H9 (cell line): ENCODE results near the gene KMT2C. TPM values are rescaled to one million over a fixed set of nuclear protein-coding genes. Genes with fewer than 3 reads are reported as not detected.

Experiments
- DNase-seq: peaks from one replicate; pipeline ENCODE4 v3.0.0-alpha.2; 2017
- H2AFZ ChIP-seq: one replicate; pipeline ENCODE4 v1.6.1; 2013; ENCODE audit warnings: mild to moderate bottlenecking, low read length, control low read depth, moderate library complexity
- H2AK5ac ChIP-seq: 2 replicates; pipeline ENCODE4 v1.6.1; 2013; ENCODE audit warnings: low read length, control low read depth, mixed read lengths; ENCODE audit not compliant: insufficient read length
- H2BK120ac ChIP-seq: one replicate; pipeline ENCODE4 v1.6.1; 2013; ENCODE audit warnings: low read depth, mild to moderate bottlenecking, low read length, control low read depth, inconsistent platforms; ENCODE audit not compliant: poor library complexity, severe bottlenecking
- H2BK12ac ChIP-seq: 2 replicates; pipeline ENCODE4 v1.6.1; 2013; ENCODE audit warnings: low read length, control low read depth, mixed read lengths, low read depth; ENCODE audit not compliant: insufficient read length
- H2BK15ac ChIP-seq: 2 replicates; pipeline ENCODE4 v1.6.1; 2013; ENCODE audit warnings: low read depth, low read length, control low read depth
- H2BK20ac ChIP-seq: one replicate; pipeline ENCODE4 v1.6.1; 2013; ENCODE audit warnings: low read depth, mild to moderate bottlenecking, low read length, control low read depth, inconsistent platforms; ENCODE audit not compliant: poor library complexity, severe bottlenecking
- H2BK5ac ChIP-seq: 2 replicates; pipeline ENCODE4 v1.6.1; 2013; ENCODE audit warnings: low read length, control low read depth, mixed read lengths; ENCODE audit not compliant: insufficient read length
- H3K14ac ChIP-seq: 2 replicates; pipeline ENCODE4 v1.6.1; 2013; ENCODE audit warnings: low read length, control low read depth; ENCODE audit not compliant: insufficient read depth
- H3K18ac ChIP-seq: 2 replicates; pipeline ENCODE4 v1.6.1; 2013; ENCODE audit warnings: low read depth, mild to moderate bottlenecking, mixed read lengths, low read length, control low read depth; ENCODE audit not compliant: insufficient read length
- H3K23ac ChIP-seq: 2 replicates; pipeline ENCODE4 v1.6.1; 2013; ENCODE audit warnings: low read length, control low read depth, mixed read lengths, low read depth; ENCODE audit not compliant: insufficient read length
- H3K23me2 ChIP-seq: 2 replicates; pipeline ENCODE4 v1.6.1; 2013; ENCODE audit warnings: low read depth, mild to moderate bottlenecking, mixed read lengths, low read length, control low read depth; ENCODE audit not compliant: insufficient read length, poor library complexity, severe bottlenecking
- H3K27ac ChIP-seq: 2 replicates; pipeline ENCODE4 v1.5.1; 2013; ENCODE audit warnings: low read length, control low read depth, mixed read lengths, low read depth; ENCODE audit not compliant: insufficient read length
- H3K27me3 ChIP-seq: 2 replicates; pipeline ENCODE4 v1.6.1; 2013; ENCODE audit warnings: low read length, control low read depth, inconsistent platforms; ENCODE audit not compliant: insufficient read depth
- H3K4ac ChIP-seq: 2 replicates; pipeline ENCODE4 v1.6.1; 2013; ENCODE audit warnings: low read depth, mild to moderate bottlenecking, control low read depth, inconsistent platforms, low read length, moderate library complexity
- H3K4me1 ChIP-seq: 2 replicates; pipeline ENCODE4 v1.6.1; 2013; ENCODE audit warnings: low read length, control low read depth, inconsistent platforms; ENCODE audit not compliant: insufficient read depth
- H3K4me2 ChIP-seq: 2 replicates; pipeline ENCODE4 v1.6.1; 2013; ENCODE audit warnings: low read length, control low read depth, mixed read lengths; ENCODE audit not compliant: insufficient read length, insufficient read depth
- H3K56ac ChIP-seq: 2 replicates; pipeline ENCODE4 v1.6.1; 2013; ENCODE audit warnings: low read depth, mild to moderate bottlenecking, mixed read lengths, low read length, control low read depth; ENCODE audit not compliant: insufficient read length
- H3K79me1 ChIP-seq: 2 replicates; pipeline ENCODE4 v1.6.1; 2013; ENCODE audit warnings: low read depth, mild to moderate bottlenecking, moderate library complexity, low read length, control low read depth, inconsistent platforms; ENCODE audit not compliant: insufficient read depth, poor library complexity, severe bottlenecking
- H3K79me2 ChIP-seq: 2 replicates; pipeline ENCODE4 v1.6.1; 2013; ENCODE audit warnings: low read length, control low read depth, inconsistent platforms; ENCODE audit not compliant: insufficient read depth
- H3K9ac ChIP-seq: 2 replicates; pipeline ENCODE4 v1.6.1; 2013; ENCODE audit warnings: low read length, control low read depth, mixed read lengths; ENCODE audit not compliant: insufficient read length; ENCODE audit errors: extremely low read depth
- H3K9me3 ChIP-seq: one replicate; pipeline ENCODE4 v1.6.1; 2013; ENCODE audit warnings: low read depth, low read length, inconsistent platforms; ENCODE audit not compliant: control insufficient read depth
- H3T11ph ChIP-seq: one replicate; pipeline ENCODE4 v1.6.1; 2013; ENCODE audit warnings: mild to moderate bottlenecking, low read length, control low read depth, inconsistent platforms
- H4K20me1 ChIP-seq: one replicate; pipeline ENCODE4 v1.6.1; 2013; ENCODE audit not compliant: control insufficient read depth, insufficient read length, insufficient read depth
- H4K5ac ChIP-seq: 2 replicates; pipeline ENCODE4 v1.6.1; 2013; ENCODE audit warnings: low read depth, mild to moderate bottlenecking, mixed read lengths, low read length, control low read depth; ENCODE audit not compliant: insufficient read length
- H4K8ac ChIP-seq: replicated peaks from 2 replicates; pipeline ENCODE4 v1.6.1; 2013; ENCODE audit warnings: low read length, control low read depth, mixed read lengths, low read depth; ENCODE audit not compliant: insufficient read length
- H4K91ac ChIP-seq: 2 replicates; pipeline ENCODE4 v1.6.1; 2013; ENCODE audit warnings: low read depth, mild to moderate bottlenecking, moderate library complexity, mixed read lengths, low read length, control low read depth; ENCODE audit not compliant: insufficient read length
- H3K27ac Mint-ChIP-seq, 3 experiments: 2 replicates in 2 of 3; 3 replicates in 1 of 3; pipeline ENCODE4 v1.8.0; 2020 to 2021; ENCODE audit warnings: mixed read lengths in 3 of 3, mild to moderate bottlenecking in 1 of 3, moderate library complexity in 1 of 3
- H3K27me3 Mint-ChIP-seq: 2 replicates; pipeline ENCODE4 v1.8.0; 2021; ENCODE audit warnings: low read depth, mild to moderate bottlenecking, moderate library complexity, mixed read lengths
- H3K36me3 Mint-ChIP-seq, 3 experiments: 2 replicates in 2 of 3; 3 replicates in 1 of 3; pipeline ENCODE4 v1.8.0; 2020 to 2021; ENCODE audit warnings: low read depth in 3 of 3, mixed read lengths in 3 of 3; ENCODE audit not compliant: insufficient read depth in 1 of 3
- H3K4me1 Mint-ChIP-seq, 2 experiments: 2 replicates each; pipeline ENCODE4 v1.8.0; 2020; ENCODE audit warnings: mixed read lengths in 2 of 2
- H3K4me3 Mint-ChIP-seq, 2 experiments: 2 replicates in 1 of 2; 3 replicates in 1 of 2; pipeline ENCODE4 v1.8.0; 2020 to 2021; ENCODE audit warnings: mild to moderate bottlenecking in 2 of 2, mixed read lengths in 2 of 2, moderate library complexity in 1 of 2
- H3K9me3 Mint-ChIP-seq, 2 experiments: 2 replicates in 1 of 2; 3 replicates in 1 of 2; pipeline ENCODE4 v1.8.0; 2020; ENCODE audit warnings: mild to moderate bottlenecking in 2 of 2, mixed read lengths in 2 of 2, moderate library complexity in 1 of 2
- CTCF ChIP-seq: fragments of 200-600 bp; sonication (generic); conservative IDR thresholded peaks from 3 replicates; pipeline ENCODE4 v1.8.0; 2021; ENCODE audit warnings: antibody characterized with exemption, mild to moderate bottlenecking
- WGBS: extraction: QIAGEN DNeasy Blood & Tissue Kit; methylation state at CpG from one replicate; pipeline ENCODE4 v1.1.7; 2013; ENCODE audit warnings: missing lambda C conversion rate, low lambda C conversion rate, mixed read lengths; ENCODE audit not compliant: insufficient read length; ENCODE audit errors: extremely low coverage; 5-methylcytosine and 5-hydroxymethylcytosine counted together
- total RNA-seq: library from RNA; stranded (reverse); gene quantifications from 2 replicates; pipeline ENCODE4 v1.2.1, GENCODE V29; 2021

KMT2C gene
- total RNA-seq, 1 experiment from 2014 or later, result 32.2 TPM

- no peak overlapping the region; a peak in 2 of 7 replicates for H3K27ac Mint-ChIP-seq
- Histone ChIP-seq H3K4me2 (no peak overlapping the region), H3K4ac (no peak overlapping the region), H4K91ac (no peak overlapping the region), H2BK20ac (no peak overlapping the region), H3K18ac (no peak overlapping the region), H3K27ac (no peak overlapping the region), H2BK5ac (no peak overlapping the region), H3K23me2 (no peaks in the 10 kb centered on the region), H3K9ac (no peak overlapping the region), H3K56ac (no peak overlapping the region), H3K9me3 (no peaks in the 10 kb centered on the region), H4K5ac (no peak overlapping the region), H2BK15ac (no peak overlapping the region), H3K79me1 (peaks cover 3% of the 10 kb centered on the region), H3K23ac (no peak overlapping the region), H2BK12ac (no peak overlapping the region), H3K79me2 (no peaks in the 10 kb centered on the region; the same call in 1 of the 2 replicates), H4K8ac (no peak overlapping the region), H2AFZ (no peak overlapping the region), H2BK120ac (no peak overlapping the region), H4K20me1 (no peaks in the 10 kb centered on the region), H3T11ph (no peak overlapping the region), H3K14ac (no peak overlapping the region), H3K4me1 (no peaks in the 10 kb centered on the region), H2AK5ac (no peak overlapping the region), H3K27me3 (no peaks in the 10 kb centered on the region)
- DNase-seq, result no peak
- no CpG with 5 or more reads among the region's 6 CpGs for WGBS
- H3K4me3 Mint-ChIP-seq, result no peak overlapping the region; a peak in 1 of 5 replicates
- no peaks in the 10 kb centered on the region for H3K9me3 Mint-ChIP-seq
- no peaks in the 10 kb centered on the region for H3K27me3 Mint-ChIP-seq
- H3K36me3 Mint-ChIP-seq, result peaks cover 2 to 4% (median 2%) of the 10 kb centered on the region in 3 experiments; a peak in 3 of 7 replicates
- peaks cover 27 to 32% of the 10 kb centered on the region in 2 experiments for H3K4me1 Mint-ChIP-seq
- TF ChIP-seq CTCF, result no peak
Measured at GRCh38 chr7:152362128-152362926, 73.5 kb downstream of the KMT2C start.
